Measurements from ENCODE around the gene SLC4A7.
"Not testable (repeated sequence)": the region's sequence is repeated elsewhere in the genome, so short reads cannot be mapped to it uniquely, and the experiment has no call there.

SLC4A7 gene

GRCh38 chr3:27438352-27438751 is 45.8 kb downstream of the SLC4A7 start:
- DNase-seq (ENCODE audit: low read depth in 2 of 2, low spot score in 1 of 2): not testable (repeated sequence)

- DNase-seq (ENCODE audit: low read depth in 2 of 2, low spot score in 1 of 2): no peak
Observed at GRCh38 chr3:27431116-27431515, 53.1 kb downstream of the SLC4A7 start.

- no peak for DNase-seq (ENCODE audit: low read depth in 2 of 2, low spot score in 1 of 2)
Observed at GRCh38 chr3:27429909-27430308, 54.3 kb downstream of the SLC4A7 start.

GRCh38 chr3:27428446-27428845 is 55.7 kb downstream of the SLC4A7 start:
- DNase-seq (ENCODE audit: low read depth in 2 of 2, low spot score in 1 of 2): no peak

- DNase-seq (ENCODE audit: low read depth in 2 of 2, low spot score in 1 of 2): no peak
Observed at GRCh38 chr3:27426926-27427325, 57.3 kb downstream of the SLC4A7 start.

- no peak for DNase-seq (ENCODE audit: low read depth in 2 of 2, low spot score in 1 of 2)
Observed at GRCh38 chr3:27425896-27426565, 58.2 kb downstream of the SLC4A7 start.

- DNase-seq (ENCODE audit: low read depth in 2 of 2, low spot score in 1 of 2): not testable (repeated sequence)
Observed at GRCh38 chr3:27424812-27425521, 59.2 kb downstream of the SLC4A7 start.

GRCh38 chr3:27423463-27423862 is 60.7 kb downstream of the SLC4A7 start:
- no peak for DNase-seq (ENCODE audit: low read depth in 2 of 2, low spot score in 1 of 2)

- no peak for DNase-seq (ENCODE audit: low read depth in 2 of 2, low spot score in 1 of 2)
Observed at GRCh38 chr3:27422617-27423016, 61.6 kb downstream of the SLC4A7 start.

GRCh38 chr3:27415202-27415601 is 69.0 kb downstream of the SLC4A7 start:
- DNase-seq (ENCODE audit: low read depth in 2 of 2, low spot score in 1 of 2): no peak

GRCh38 chr3:27392950-27393679 is 91.1 kb downstream of the SLC4A7 start:
- DNase-seq (ENCODE audit: low read depth in 2 of 2, low spot score in 1 of 2): no peak

GRCh38 chr3:27392414-27392813 is 91.8 kb downstream of the SLC4A7 start:
- not testable (repeated sequence) for DNase-seq (ENCODE audit: low read depth in 2 of 2, low spot score in 1 of 2)

- DNase-seq (ENCODE audit: low read depth in 2 of 2, low spot score in 1 of 2): no peak
Observed at GRCh38 chr3:27391796-27392195, 92.4 kb downstream of the SLC4A7 start.

- no peak for DNase-seq (ENCODE audit: low read depth in 2 of 2, low spot score in 1 of 2)
Observed at GRCh38 chr3:27387625-27388024, 96.6 kb downstream of the SLC4A7 start.

- DNase-seq (ENCODE audit: low read depth in 2 of 2, low spot score in 1 of 2): no peak
Observed at GRCh38 chr3:27385504-27385903, 98.7 kb downstream of the SLC4A7 start.

- no peak for DNase-seq (ENCODE audit: low read depth in 2 of 2, low spot score in 1 of 2)
Observed at GRCh38 chr3:27384191-27384590, 100.0 kb downstream of the SLC4A7 start.

GRCh38 chr3:27380433-27381357 is 103.5 kb downstream of the SLC4A7 start:
- no peak for DNase-seq (ENCODE audit: low read depth in 2 of 2, low spot score in 1 of 2)

GRCh38 chr3:27378331-27378730 is 105.9 kb downstream of the SLC4A7 start:
- no peak for DNase-seq (ENCODE audit: low read depth in 2 of 2, low spot score in 1 of 2)

GRCh38 chr3:27376109-27376772 is 107.9 kb downstream of the SLC4A7 start:
- no peak for DNase-seq (ENCODE audit: low read depth in 2 of 2, low spot score in 1 of 2)

GRCh38 chr3:27368831-27369607 is 115.2 kb downstream of the SLC4A7 start, which contains the start of gene NEK10:
TSS of gene NEK10 (minus strand) at chr3:27369383. CDS start at chr3:27352882, 16,501 bp downstream.
- DNase-seq (ENCODE audit: low read depth in 2 of 2, low spot score in 1 of 2): peak; percentile 77 to 86

Measured in stimulated activated CD8-positive, alpha-beta memory T cell treated with anti-CD3 and anti-CD28 coated beads, Interleukin-4, amount 100 ng/mL, for 1 hour (primary cell).